ENCODE measurements around the gene PTGS2. TPM values are rescaled to one million over a fixed set of nuclear protein-coding genes. Genes with fewer than 3 reads are reported as not detected.

PTGS2 gene
- total RNA-seq, 2 donors from 2014 or later, result 12.7 to 16.9 TPM

DNA sequence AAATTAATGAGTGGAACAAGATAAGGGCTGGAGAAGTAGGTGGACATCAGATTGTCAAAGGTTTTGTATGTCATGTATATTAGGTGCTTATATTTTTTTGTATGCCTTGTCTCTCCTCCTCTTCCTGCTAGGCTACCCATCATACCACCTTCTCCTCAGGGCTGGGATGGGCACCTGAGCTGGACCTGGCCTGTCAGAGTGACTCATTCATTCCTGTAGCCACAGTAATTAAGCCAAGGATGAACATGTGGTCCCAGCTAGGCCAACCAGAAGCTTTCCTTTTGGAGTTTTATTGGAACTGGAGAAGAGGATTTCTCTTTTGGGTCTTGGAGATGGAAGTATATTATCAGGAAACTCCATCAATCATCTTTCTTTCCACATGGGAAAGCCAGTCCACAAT lies 21.2 kb downstream of the PTGS2 start:
- TF ChIP-seq, protein P1, sequence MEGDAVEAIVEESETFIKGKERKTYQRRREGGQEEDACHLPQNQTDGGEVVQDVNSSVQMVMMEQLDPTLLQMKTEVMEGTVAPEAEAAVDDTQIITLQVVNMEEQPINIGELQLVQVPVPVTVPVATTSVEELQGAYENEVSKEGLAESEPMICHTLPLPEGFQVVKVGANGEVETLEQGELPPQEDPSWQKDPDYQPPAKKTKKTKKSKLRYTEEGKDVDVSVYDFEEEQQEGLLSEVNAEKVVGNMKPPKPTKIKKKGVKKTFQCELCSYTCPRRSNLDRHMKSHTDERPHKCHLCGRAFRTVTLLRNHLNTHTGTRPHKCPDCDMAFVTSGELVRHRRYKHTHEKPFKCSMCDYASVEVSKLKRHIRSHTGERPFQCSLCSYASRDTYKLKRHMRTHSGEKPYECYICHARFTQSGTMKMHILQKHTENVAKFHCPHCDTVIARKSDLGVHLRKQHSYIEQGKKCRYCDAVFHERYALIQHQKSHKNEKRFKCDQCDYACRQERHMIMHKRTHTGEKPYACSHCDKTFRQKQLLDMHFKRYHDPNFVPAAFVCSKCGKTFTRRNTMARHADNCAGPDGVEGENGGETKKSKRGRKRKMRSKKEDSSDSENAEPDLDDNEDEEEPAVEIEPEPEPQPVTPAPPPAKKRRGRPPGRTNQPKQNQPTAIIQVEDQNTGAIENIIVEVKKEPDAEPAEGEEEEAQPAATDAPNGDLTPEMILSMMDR (IDR thresholded peaks at IDR 0.05), result no peak
- ATAC-seq (ENCODE audit: insufficient number of reproducible peaks, low FRiP score, low read depth) (no peak), DNase-seq (ENCODE audit: low spot score) (no peak)
- Histone ChIP-seq H3K4me3 (no peak overlapping the region), H3K9me3 (no peaks in the 10 kb centered on the region), H3K27me3 (replicated peaks; ENCODE audit: insufficient read depth) (no peaks in the 10 kb centered on the region), H3K27ac (no peak overlapping the region), H3K36me3 (no peaks in the 10 kb centered on the region), H3K4me1 (ENCODE audit: control insufficient read depth in 1 of 2, low read depth in 2 of 2) (no peaks in the 10 kb centered on the region)

DNA sequence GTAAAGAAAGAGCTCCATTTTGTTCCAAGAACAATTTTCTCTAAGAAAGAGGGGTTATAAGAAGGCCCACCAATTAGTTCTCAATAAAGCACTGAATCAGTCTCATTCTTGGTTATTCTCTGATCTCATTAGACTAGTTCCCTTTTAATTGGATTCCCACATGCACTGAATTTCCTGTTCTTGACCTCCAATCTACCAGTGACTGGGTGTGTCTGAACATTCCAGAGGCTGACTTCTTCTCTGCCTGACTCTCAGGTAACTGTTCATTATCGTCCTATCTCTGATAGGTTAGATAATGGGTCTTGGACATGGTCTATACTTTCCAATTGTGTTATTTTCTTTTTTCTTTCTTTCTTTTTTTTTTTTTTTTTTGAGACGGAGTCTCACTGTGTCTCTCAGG lies 22.7 kb downstream of the PTGS2 start:
- H3K9me3 ChIP-seq, result no peaks in the 10 kb centered on the region
- no peak for DNase-seq (ENCODE audit: low spot score)
- no peaks in the 10 kb centered on the region for H3K36me3 ChIP-seq
- H3K27ac ChIP-seq, result no peak overlapping the region
- TF ChIP-seq, protein P1 (IDR thresholded peaks at IDR 0.05), result no peak
- no peaks in the 10 kb centered on the region for H3K27me3 ChIP-seq (replicated peaks; ENCODE audit: insufficient read depth)
- no peaks in the 10 kb centered on the region for H3K4me1 ChIP-seq (ENCODE audit: control insufficient read depth in 1 of 2, low read depth in 2 of 2)
- H3K4me3 ChIP-seq, result no peak overlapping the region
- ATAC-seq (ENCODE audit: insufficient number of reproducible peaks, low FRiP score, low read depth), result no peak

DNA sequence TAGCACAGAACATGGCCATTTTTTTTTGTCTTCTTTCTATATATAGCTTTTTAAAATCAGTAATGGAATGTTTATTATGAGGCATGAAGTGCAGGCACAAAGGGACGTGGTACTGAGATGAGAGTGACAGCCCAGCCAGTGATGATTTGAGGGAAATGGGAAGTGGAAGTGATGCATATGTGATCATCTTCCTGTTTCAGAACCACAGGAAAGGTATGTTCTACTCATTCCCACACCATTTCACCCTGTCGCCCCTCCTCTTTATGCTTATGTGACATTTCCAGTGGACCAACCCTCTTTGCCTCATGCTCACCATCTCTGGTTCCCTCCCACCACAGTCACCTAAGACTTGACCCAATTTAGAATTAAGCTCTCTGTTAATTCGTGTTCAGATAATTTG lies 24.3 kb downstream of the PTGS2 start:
- H3K27me3 ChIP-seq (replicated peaks; ENCODE audit: insufficient read depth), result no peaks in the 10 kb centered on the region
- DNase-seq (ENCODE audit: low spot score) (no peak), ATAC-seq (ENCODE audit: insufficient number of reproducible peaks, low FRiP score, low read depth) (no peak)
- no peak overlapping the region for H3K4me3 ChIP-seq
- TF ChIP-seq, protein P1 (IDR thresholded peaks at IDR 0.05), result no peak
- no peaks in the 10 kb centered on the region for H3K4me1 ChIP-seq (ENCODE audit: control insufficient read depth in 1 of 2, low read depth in 2 of 2)
- H3K27ac ChIP-seq, result no peak overlapping the region
- no peaks in the 10 kb centered on the region for H3K9me3 ChIP-seq
- H3K36me3 ChIP-seq, result no peaks in the 10 kb centered on the region

DNA sequence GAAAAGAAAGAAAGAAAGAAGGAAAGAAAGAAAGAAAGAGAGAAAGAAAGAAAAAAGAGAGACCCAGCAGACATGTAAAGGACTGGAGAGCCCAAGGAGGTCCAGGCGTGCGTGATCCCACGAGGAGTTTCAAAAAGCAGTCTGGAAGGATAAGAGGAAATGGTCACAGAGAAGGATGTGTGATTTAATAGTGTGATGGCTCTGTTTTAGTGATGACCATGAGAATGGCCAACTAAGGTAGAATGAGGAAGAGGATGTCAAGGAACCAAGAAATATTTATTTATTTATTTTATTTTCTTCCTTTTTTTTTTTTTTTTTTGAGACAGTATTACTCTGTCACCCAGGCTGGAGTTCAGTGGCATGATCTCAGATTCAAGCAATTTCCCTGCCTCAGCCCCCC lies 25.5 kb downstream of the PTGS2 start:
- TF ChIP-seq, protein P1 (IDR thresholded peaks at IDR 0.05), result no peak
- Histone ChIP-seq H3K9me3 (no peaks in the 10 kb centered on the region), H3K4me1 (ENCODE audit: control insufficient read depth in 1 of 2, low read depth in 2 of 2) (no peaks in the 10 kb centered on the region), H3K36me3 (no peaks in the 10 kb centered on the region), H3K27me3 (replicated peaks; ENCODE audit: insufficient read depth) (no peaks in the 10 kb centered on the region), H3K4me3 (no peak overlapping the region), H3K27ac (no peak overlapping the region)
- DNase-seq (ENCODE audit: low spot score), result no peak
- ATAC-seq (ENCODE audit: insufficient number of reproducible peaks, low FRiP score, low read depth), result no peak

DNA sequence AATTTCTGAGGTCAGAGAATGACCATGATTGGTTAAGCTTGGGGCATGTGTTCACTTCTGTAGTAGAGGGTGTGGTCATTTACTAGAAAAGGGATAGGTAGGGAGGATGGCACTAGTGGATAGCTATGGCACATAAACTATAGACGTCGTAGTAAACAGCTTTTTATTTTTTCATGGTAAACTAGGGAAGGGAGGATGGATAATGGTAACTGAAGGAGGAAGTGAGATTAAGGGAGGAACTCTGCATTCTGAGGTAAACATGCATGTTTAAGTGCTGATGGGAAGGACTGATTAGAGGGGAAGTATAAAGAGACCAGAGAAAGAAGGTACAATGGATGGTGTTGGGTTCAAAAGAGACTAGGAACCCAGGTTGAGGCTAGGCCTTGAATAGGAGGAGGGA lies 26.9 kb downstream of the PTGS2 start:
- Histone ChIP-seq H3K9me3 (no peaks in the 10 kb centered on the region), H3K36me3 (no peaks in the 10 kb centered on the region), H3K27ac (no peak overlapping the region), H3K4me3 (no peak overlapping the region), H3K27me3 (replicated peaks; ENCODE audit: insufficient read depth) (no peaks in the 10 kb centered on the region), H3K4me1 (ENCODE audit: control insufficient read depth in 1 of 2, low read depth in 2 of 2) (no peaks in the 10 kb centered on the region)
- ATAC-seq (ENCODE audit: insufficient number of reproducible peaks, low FRiP score, low read depth), result no peak
- DNase-seq (ENCODE audit: low spot score), result no peak
- TF ChIP-seq, protein P1 (IDR thresholded peaks at IDR 0.05), result no peak

All from thoracic aorta (tissue), 2 donors.